Measurements from ENCODE around the gene ING2. TPM values are rescaled to one million over a fixed set of nuclear protein-coding genes. Genes with fewer than 3 reads are reported as not detected.
"Not testable (repeated sequence)": the region's sequence is repeated elsewhere in the genome, so short reads cannot be mapped to it uniquely, and the experiment has no call there.

The ING2 gene
- total and polyA plus RNA-seq, 5 donors, result 5.4 to 10.5 (median 7.7) TPM

DNA sequence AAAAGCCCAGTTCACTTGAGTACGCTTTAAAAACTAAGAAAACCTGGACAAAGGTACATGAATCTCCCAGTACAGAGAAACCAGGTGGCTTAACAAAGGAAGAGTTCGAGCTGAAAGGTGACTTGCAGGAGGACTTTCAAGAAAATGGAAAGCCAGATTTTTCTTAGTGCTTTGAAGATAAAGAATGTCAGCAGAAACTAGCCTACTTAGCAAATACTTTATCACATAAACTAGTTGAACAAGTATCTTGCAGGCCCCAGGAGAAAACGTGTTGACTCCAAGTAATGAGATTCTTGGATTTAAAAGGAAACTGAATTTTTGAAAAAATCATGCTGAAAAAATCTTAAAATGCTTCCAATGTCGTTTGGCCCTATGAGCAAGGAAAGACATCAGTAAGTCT is 34.0 kb upstream of the ING2 start:
- H3K9me3 ChIP-seq (ENCODE audit: control insufficient read depth, low read length), result no peaks in the 10 kb centered on the region
- no peaks in the 10 kb centered on the region for H3K27me3 ChIP-seq (ENCODE audit: control insufficient read depth, insufficient read depth)
- WGBS, result 63% methylated on average over 4 of the region's 4 CpGs
- no peak overlapping the region for H3K4me3 ChIP-seq (ENCODE audit: low read length)
- ATAC-seq (no peak), DNase-seq (no peak)
- no peak overlapping the region for H3K27ac ChIP-seq (ENCODE audit: low read length)
- no peaks in the 10 kb centered on the region for H3K4me1 ChIP-seq (ENCODE audit: control insufficient read depth, insufficient read depth, low read length)
- intact Hi-C loops (cut with DNase I), result loop anchor here in 3 of 4 donors (5.0 to 10.0 kb wide), 2 partner anchors 131 to 134 kb away; no protein-coding TSS in a partner anchor

DNA sequence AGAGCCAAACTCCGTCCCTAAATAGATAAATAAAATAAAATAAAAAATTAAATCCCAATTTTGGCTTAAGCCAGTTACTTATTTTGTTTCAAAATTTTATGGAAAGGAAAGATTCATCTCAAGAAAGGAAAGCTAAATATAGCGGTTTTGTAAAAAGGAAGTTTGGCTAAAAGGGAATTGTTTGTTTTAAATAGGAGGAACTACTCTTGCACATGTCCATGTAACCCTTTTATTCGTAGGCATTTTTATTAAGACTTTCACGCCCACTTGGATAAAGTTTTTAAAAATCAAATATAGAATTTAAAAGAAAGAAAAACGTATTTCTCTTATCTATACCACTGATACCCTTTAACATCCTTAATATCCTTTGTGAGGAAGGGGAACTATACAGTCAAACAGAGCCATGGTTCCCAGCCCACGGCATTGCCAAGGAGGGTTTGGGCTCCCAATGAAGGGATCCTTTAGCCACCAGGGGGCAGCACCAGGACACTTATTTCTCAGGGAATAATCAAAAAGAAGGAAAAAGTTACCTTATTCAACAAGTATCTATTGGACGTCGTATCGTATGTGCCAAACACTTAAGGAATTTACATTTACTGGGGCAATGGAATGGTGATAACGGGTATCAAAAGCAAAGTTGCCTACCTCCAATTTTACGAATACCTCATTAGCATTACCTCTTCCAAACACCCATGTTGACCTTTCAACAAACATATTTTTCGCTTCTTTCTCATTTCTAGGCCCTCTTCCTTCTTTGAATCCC is 32.7 kb upstream of the ING2 start:
- Histone ChIP-seq H3K27me3 (ENCODE audit: control insufficient read depth, insufficient read depth) (no peaks in the 10 kb centered on the region), H3K4me1 (ENCODE audit: control insufficient read depth, insufficient read depth, low read length) (no peaks in the 10 kb centered on the region), H3K27ac (ENCODE audit: low read length) (no peak overlapping the region), H3K9me3 (ENCODE audit: control insufficient read depth, low read length) (no peaks in the 10 kb centered on the region), H3K4me3 (ENCODE audit: low read length) (peak overlapping the region; percentile 22)
- ATAC-seq (peak; percentile 93 to 94), DNase-seq (peak; percentile 90 to 96 (median 90))
- intact Hi-C loops (cut with DNase I), result loop anchor here in 3 of 4 donors (5.0 to 10.0 kb wide), 2 partner anchors 130 to 133 kb away; no protein-coding TSS in a partner anchor
- 21% methylated on average over 12 of the region's 12 CpGs for WGBS

DNA sequence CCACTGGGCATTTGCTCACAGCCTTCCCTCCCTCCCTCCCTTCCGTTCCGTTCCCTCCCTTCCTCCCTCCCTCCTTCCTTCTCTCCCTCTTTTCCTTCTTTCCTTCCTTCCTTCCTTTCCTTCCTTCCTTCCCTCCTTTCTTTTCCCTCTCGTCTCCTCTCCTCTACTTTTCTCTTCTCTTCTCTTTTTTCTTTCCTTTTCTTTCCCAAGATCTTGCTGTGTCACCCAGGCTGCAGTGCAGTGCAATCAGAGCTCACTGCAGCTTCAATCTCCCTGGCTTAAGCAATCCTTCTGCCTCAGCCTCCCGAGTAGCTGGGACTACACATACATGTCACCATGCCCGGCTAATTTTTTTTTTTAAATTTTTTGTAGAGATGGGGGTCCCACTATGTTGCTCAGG is 26.7 kb upstream of the ING2 start:
- DNase-seq (no peak), ATAC-seq (no peak)
- Histone ChIP-seq H3K27me3 (ENCODE audit: control insufficient read depth, insufficient read depth) (no peaks in the 10 kb centered on the region), H3K9me3 (ENCODE audit: control insufficient read depth, low read length) (no peaks in the 10 kb centered on the region), H3K4me1 (ENCODE audit: control insufficient read depth, insufficient read depth, low read length) (no peaks in the 10 kb centered on the region), H3K4me3 (ENCODE audit: low read length) (no peak overlapping the region), H3K27ac (ENCODE audit: low read length) (no peak overlapping the region)
- intact Hi-C loops (cut with DNase I), result loop anchor here in 1 of 4 donors (10.0 kb wide), 1 partner anchor 127 kb away; no protein-coding TSS in a partner anchor
- WGBS, result 39% methylated on average over 5 of the region's 5 CpGs

DNA sequence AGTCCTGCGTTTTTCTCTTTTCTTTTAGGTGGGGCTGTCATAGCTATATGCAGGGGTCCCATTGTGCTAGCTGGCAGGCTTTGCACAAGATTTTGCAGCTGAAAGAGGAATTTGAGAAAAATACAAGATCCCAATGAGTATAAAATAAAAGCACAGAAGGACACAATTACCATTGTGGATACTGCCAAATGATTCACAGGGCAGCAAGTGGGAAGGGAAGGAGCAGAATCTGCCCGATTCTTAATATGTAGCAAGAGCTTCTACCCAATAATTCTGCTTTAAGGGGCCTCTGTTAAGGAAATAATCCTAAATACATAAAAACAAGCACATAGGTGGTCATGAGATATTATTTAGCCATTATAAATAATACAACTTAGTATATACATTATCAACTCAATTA is 25.9 kb upstream of the ING2 start:
- Histone ChIP-seq H3K4me3 (ENCODE audit: low read length) (no peak overlapping the region), H3K4me1 (ENCODE audit: control insufficient read depth, insufficient read depth, low read length) (no peaks in the 10 kb centered on the region), H3K9me3 (ENCODE audit: control insufficient read depth, low read length) (no peaks in the 10 kb centered on the region), H3K27me3 (ENCODE audit: control insufficient read depth, insufficient read depth) (no peaks in the 10 kb centered on the region), H3K27ac (ENCODE audit: low read length) (no peak overlapping the region)
- intact Hi-C loops (cut with DNase I), result loop anchor here in 1 of 4 donors (10.0 kb wide), 1 partner anchor 126 kb away; no protein-coding TSS in a partner anchor
- DNase-seq (no peak), ATAC-seq (no peak)
- 78% methylated on average over 2 of the region's 2 CpGs for WGBS

DNA sequence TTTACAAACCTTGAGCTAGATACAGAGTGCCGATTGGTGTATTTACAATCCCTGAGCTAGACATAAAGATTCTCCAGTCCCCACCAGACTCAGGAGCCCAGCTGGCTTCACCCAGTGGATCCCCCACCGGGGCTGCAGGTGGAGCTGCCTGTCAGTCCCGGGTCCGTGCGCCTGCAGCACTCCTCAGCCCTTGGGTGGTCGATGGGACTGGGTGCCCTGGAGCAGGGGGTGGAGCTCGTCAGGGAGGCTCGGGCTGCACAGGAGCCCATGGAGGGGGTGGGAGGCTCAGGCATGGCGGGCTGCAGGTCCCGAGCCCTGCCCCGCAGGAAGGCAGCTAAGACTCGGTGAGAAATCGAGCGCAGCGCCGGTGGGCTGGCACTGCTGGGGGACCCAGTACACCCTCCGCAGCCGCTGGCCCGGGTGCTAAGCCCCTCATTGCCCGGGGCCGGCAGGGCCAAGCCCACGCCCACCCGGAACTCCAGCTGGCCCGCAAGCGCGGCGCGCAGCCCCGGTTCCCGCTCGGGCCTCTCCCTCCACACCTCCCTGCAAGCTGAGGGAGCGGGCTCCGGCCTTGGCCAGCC is 22.3 kb upstream of the ING2 start:
- ATAC-seq; intact Hi-C loops (cut with DNase I); H3K27ac ChIP-seq (ENCODE audit: low read length); H3K4me1 ChIP-seq (ENCODE audit: control insufficient read depth, insufficient read depth, low read length); DNase-seq; H3K4me3 ChIP-seq (ENCODE audit: low read length); H3K9me3 ChIP-seq (ENCODE audit: control insufficient read depth, low read length); H3K27me3 ChIP-seq (ENCODE audit: control insufficient read depth, insufficient read depth): not testable (repeated sequence)
- 96% methylated on average over 33 of the region's 33 CpGs for WGBS

DNA sequence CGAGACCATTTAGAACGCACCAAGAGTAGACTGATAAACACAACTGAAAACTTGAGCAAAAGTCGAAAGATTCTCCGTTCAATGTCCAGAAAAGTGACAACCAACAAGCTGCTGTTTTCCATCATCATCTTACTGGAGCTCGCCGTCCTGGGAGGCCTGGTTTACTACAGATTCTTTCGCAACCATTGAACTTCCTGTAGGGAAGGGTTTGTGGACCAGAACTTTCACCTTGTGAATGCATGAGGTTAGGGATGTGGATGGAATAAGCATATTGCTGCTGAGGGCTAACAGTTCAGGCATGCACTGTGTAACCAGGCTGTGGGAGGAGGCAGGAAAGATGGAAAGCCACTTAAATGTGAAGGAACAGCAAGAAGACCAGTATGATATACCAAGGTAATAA is 20.9 kb upstream of the ING2 start:
- Histone ChIP-seq H3K9me3 (ENCODE audit: control insufficient read depth, low read length) (no peaks in the 10 kb centered on the region), H3K4me3 (ENCODE audit: low read length) (no peak overlapping the region), H3K4me1 (ENCODE audit: control insufficient read depth, insufficient read depth, low read length) (no peaks in the 10 kb centered on the region), H3K27me3 (ENCODE audit: control insufficient read depth, insufficient read depth) (no peaks in the 10 kb centered on the region), H3K27ac (ENCODE audit: low read length) (no peak overlapping the region)
- DNase-seq, result no peak
- intact Hi-C loops (cut with DNase I), result no loop called here
- ATAC-seq, result no peak
- 92% methylated on average over 7 of the region's 7 CpGs for WGBS

DNA sequence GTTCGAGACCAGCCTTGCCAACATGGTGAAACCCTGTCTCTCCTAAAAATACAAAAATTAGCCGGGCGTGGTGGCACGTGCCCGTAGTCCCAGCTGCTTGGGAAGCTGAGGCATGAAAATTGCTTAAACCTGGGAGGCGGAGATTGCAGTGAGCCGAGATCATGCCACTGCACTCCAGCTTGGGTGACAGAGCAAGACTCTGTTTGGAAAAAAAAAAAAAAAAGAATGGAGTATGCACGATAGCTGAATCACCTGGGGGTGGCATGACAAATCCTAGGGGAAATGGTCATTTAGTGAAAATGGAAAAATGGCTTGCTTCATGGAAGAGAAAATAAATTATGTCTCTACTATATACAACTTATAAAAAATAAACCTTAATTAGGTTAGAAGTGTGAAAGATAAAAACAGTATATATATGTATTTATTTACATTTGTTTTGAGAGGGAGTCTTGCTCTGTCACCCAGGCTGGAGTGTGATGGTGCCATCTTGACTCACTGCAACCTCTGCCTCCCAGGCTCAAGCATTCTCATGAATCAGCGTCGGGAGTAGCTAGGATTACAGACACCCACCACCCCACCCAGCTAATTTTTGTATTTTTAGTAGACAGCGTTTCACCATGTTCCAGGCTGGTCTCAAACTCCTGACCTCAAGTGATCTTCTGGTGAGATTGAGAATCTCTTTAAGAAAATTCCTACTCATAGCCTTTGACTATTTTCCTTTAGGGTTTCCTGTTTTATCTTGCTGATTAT is 19.3 kb upstream of the ING2 start:
- DNase-seq, result no peak
- no peaks in the 10 kb centered on the region for H3K9me3 ChIP-seq (ENCODE audit: control insufficient read depth, low read length)
- no peak overlapping the region for H3K4me3 ChIP-seq (ENCODE audit: low read length)
- no peak overlapping the region for H3K27ac ChIP-seq (ENCODE audit: low read length)
- no peak for ATAC-seq
- no peaks in the 10 kb centered on the region for H3K27me3 ChIP-seq (ENCODE audit: control insufficient read depth, insufficient read depth)
- intact Hi-C loops (cut with DNase I), result no loop called here
- WGBS, result 88% methylated on average over 11 of the region's 11 CpGs
- H3K4me1 ChIP-seq (ENCODE audit: control insufficient read depth, insufficient read depth, low read length), result no peaks in the 10 kb centered on the region

DNA sequence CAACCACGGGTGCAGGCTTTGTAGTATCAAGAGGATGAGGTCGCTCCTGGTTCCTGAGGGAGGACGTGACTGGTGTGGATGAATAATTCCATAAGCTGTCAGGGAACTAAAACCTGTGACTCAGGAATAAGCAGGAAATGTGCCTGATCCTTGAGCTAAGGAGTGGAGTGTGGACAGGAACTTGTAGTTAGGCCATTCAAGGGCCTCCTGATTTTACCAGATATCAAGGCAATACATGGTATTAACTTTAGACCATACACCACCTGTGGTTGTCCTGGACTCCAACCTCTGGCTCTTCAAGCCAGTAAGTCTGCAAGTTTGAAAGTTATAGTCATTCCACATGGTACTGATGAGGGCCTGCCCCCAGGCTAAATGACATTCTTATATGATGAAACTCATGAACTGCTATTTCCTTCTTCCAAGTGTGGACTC is 12.1 kb upstream of the ING2 start:
- 78% methylated on average over 3 of the region's 3 CpGs for WGBS
- no peak for DNase-seq
- intact Hi-C loops (cut with DNase I), result no loop called here
- Histone ChIP-seq H3K27me3 (ENCODE audit: control insufficient read depth, insufficient read depth) (no peaks in the 10 kb centered on the region), H3K4me1 (ENCODE audit: control insufficient read depth, insufficient read depth, low read length) (no peaks in the 10 kb centered on the region), H3K27ac (ENCODE audit: low read length) (no peak overlapping the region), H3K4me3 (ENCODE audit: low read length) (no peak overlapping the region), H3K9me3 (ENCODE audit: control insufficient read depth, low read length) (no peaks in the 10 kb centered on the region)
- ATAC-seq, result no peak

DNA sequence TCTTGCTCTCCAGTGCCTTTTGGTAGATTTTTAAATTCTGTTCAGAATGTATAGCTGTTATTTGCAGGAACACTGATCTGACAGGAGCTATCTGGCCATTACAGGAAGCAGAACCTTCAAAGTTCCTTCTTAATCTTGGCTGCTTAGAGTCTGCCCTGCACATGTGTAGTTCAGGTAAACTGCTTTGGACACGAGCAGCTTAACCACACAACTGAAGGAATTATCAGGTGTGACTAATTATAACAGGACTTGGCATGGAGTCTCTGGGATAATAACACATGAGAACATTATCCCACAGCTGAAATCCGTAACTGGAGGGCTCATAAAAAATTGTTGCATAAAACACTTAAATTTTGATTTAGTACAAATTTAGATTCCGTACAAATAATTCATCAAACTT is 11.6 kb upstream of the ING2 start:
- no peak overlapping the region for H3K27ac ChIP-seq (ENCODE audit: low read length)
- 86% methylated on average over 3 of the region's 3 CpGs for WGBS
- no peak overlapping the region for H3K4me3 ChIP-seq (ENCODE audit: low read length)
- H3K4me1 ChIP-seq (ENCODE audit: control insufficient read depth, insufficient read depth, low read length), result no peaks in the 10 kb centered on the region
- H3K27me3 ChIP-seq (ENCODE audit: control insufficient read depth, insufficient read depth), result no peaks in the 10 kb centered on the region
- DNase-seq (no peak), ATAC-seq (no peak)
- H3K9me3 ChIP-seq (ENCODE audit: control insufficient read depth, low read length), result no peaks in the 10 kb centered on the region
- intact Hi-C loops (cut with DNase I), result no loop called here

DNA sequence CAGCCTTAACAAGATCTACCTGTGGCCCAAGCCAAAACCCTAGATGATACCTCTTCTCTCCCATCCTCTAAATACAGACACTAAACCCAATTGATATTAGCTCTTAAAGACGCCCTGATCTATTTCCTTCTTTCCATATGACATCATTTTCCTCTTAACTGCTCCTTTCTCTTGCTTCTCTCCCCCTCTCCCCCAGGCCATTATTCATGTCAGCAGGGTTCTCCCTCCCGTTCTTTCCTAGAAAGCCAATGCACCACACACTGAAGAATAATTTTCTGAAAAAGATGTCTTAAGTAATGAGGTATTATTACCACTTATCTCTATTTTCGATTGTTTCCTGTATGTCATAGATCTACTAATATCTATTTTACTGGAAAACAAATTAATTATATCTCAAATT is 9.7 kb upstream of the ING2 start:
- intact Hi-C loops (cut with DNase I), result no loop called here
- WGBS, result 72% methylated on average over 3 of the region's 3 CpGs
- no peak for ATAC-seq

DNA sequence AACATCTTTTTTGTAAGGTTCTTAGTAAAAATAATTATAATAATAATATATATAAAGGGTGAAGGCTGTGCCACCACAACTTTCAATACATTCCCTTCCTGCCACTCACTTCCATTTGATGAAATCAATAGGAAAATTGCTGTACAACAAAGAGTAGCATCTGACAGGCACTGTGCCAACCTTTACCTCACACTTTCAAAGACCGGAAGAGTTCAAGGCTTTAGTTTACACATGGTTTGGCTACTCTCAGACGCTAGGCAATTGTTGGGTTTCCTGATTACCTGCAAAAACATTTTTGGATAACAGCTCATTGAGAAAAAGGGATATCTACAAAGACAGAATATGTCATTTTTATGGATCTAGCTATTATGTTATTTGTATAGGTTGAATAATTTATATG is 5.5 kb upstream of the ING2 start:
- WGBS, result 31% methylated on average over 2 of the region's 2 CpGs
- intact Hi-C loops (cut with DNase I), result no loop called here
- DNase-seq (no peak), ATAC-seq (no peak)
- no peaks in the 10 kb centered on the region for H3K27me3 ChIP-seq (ENCODE audit: control insufficient read depth, insufficient read depth)
- H3K27ac ChIP-seq (ENCODE audit: low read length), result no peak overlapping the region
- no peak overlapping the region for H3K4me3 ChIP-seq (ENCODE audit: low read length)
- H3K9me3 ChIP-seq (ENCODE audit: control insufficient read depth, low read length), result no peaks in the 10 kb centered on the region
- H3K4me1 ChIP-seq (ENCODE audit: control insufficient read depth, insufficient read depth, low read length), result no peaks in the 10 kb centered on the region

More for the DNA sequence above, 9.7 kb upstream of the ING2 start:
- no peak overlapping the region for H3K4me3 ChIP-seq (ENCODE audit: low read length)
- no peaks in the 10 kb centered on the region for H3K4me1 ChIP-seq (ENCODE audit: control insufficient read depth, insufficient read depth, low read length)
- H3K27me3 ChIP-seq (ENCODE audit: control insufficient read depth, insufficient read depth), result no peaks in the 10 kb centered on the region
- no peaks in the 10 kb centered on the region for H3K9me3 ChIP-seq (ENCODE audit: control insufficient read depth, low read length)
- no peak overlapping the region for H3K27ac ChIP-seq (ENCODE audit: low read length)
- DNase-seq, result no peak
